CD4-positive, CD25-positive, alpha-beta regulatory T cell (primary cell): ENCODE results near the gene HERC5. TPM values are rescaled to one million over a fixed set of nuclear protein-coding genes. Genes with fewer than 3 reads are reported as not detected.
A peak's percentile ranks its signal among the peaks of the same experiment; 100 is the strongest.
"Not testable (repeated sequence)": the region's sequence is repeated elsewhere in the genome, so short reads cannot be mapped to it uniquely, and the experiment has no call there.

Source experiments
- ATAC-seq, 2 donors: fragments of 150-1000 bp; cut with Tn5 transposase; one replicate each; pipeline ENCODE4 v1.10.0; 2021; ENCODE audit warnings: low read depth in 2 of 2, moderate number of reproducible peaks in 2 of 2, moderate library complexity in 1 of 2
- DNase-seq, 3 donors: peaks; one replicate each; pipeline versions ENCODE4 v3.0.0 to v3.0.0-alpha.2; 2012 to 2022; ENCODE audit warnings: mixed read lengths in 1 of 3
- H3K27ac ChIP-seq: one replicate; pipeline ENCODE4 v1.7.0; 2013; ENCODE audit warnings: mild to moderate bottlenecking, low read length; ENCODE audit not compliant: insufficient read depth, poor library complexity, severe bottlenecking
- H3K27me3 ChIP-seq: one replicate; pipeline ENCODE4 v1.7.0; 2013; ENCODE audit warnings: low read length; ENCODE audit not compliant: control insufficient read depth, insufficient read depth
- H3K36me3 ChIP-seq: one replicate; pipeline ENCODE4 v1.7.0; 2013; ENCODE audit warnings: mild to moderate bottlenecking, low read length, moderate library complexity; ENCODE audit not compliant: control insufficient read depth, insufficient read depth
- H3K4me1 ChIP-seq: 2 replicates; pipeline ENCODE4 v1.7.0; 2013; ENCODE audit warnings: mild to moderate bottlenecking, low read length; ENCODE audit not compliant: insufficient read depth, control insufficient read depth, poor library complexity, severe bottlenecking
- H3K4me3 ChIP-seq: one replicate; pipeline ENCODE4 v1.7.0; 2013; ENCODE audit warnings: low read depth, mild to moderate bottlenecking, low read length, moderate library complexity
- H3K9me3 ChIP-seq, 2 experiments: 1 replicate in 1 of 2; 2 replicates in 1 of 2; pipeline ENCODE4 v1.7.0; 2013; ENCODE audit warnings: low read length in 2 of 2, mild to moderate bottlenecking in 1 of 2, moderate library complexity in 1 of 2; ENCODE audit not compliant: control insufficient read depth in 2 of 2
- H3K27ac Mint-ChIP-seq, 3 donors: one replicate each; pipeline ENCODE4 v1.8.0; 2020 to 2022; ENCODE audit warnings: mild to moderate bottlenecking in 3 of 3, mixed read lengths in 3 of 3, moderate library complexity in 2 of 3
- H3K27me3 Mint-ChIP-seq: one replicate; pipeline ENCODE4 v1.8.0; 2022; ENCODE audit warnings: mild to moderate bottlenecking, mixed read lengths
- H3K36me3 Mint-ChIP-seq: one replicate; pipeline ENCODE4 v1.8.0; 2020; ENCODE audit warnings: mixed read lengths
- H3K4me1 Mint-ChIP-seq, 4 donors: one replicate each; pipeline ENCODE4 v1.8.0; 2020 to 2022; ENCODE audit warnings: mixed read lengths in 4 of 4, mild to moderate bottlenecking in 1 of 4
- H3K4me3 Mint-ChIP-seq, 4 donors: one replicate each; pipeline ENCODE4 v1.8.0; 2020 to 2022; ENCODE audit warnings: mild to moderate bottlenecking in 4 of 4, mixed read lengths in 4 of 4, moderate library complexity in 3 of 4
- H3K9me3 Mint-ChIP-seq, 7 donors: one replicate each; pipeline ENCODE4 v1.8.0; 2020 to 2022; ENCODE audit warnings: mixed read lengths in 7 of 7, mild to moderate bottlenecking in 3 of 7, moderate library complexity in 2 of 7
- polyA plus RNA-seq, 4 donors: library from polyadenylated mRNA; unstranded; fragments of 300-500 nt; fragmentation: Illumina TruSeq; gene quantifications; one replicate each; pipeline ENCODE4 v1.2.3, GENCODE V29; 2021
- total RNA-seq: library from RNA; stranded (reverse); gene quantifications from one replicate; pipeline ENCODE4 v1.2.3, GENCODE V29; 2022

HERC5 gene
- total and polyA plus RNA-seq, 5 donors from 2014 or later: 24.6 to 33.9 (median 27.1) TPM

DNA sequence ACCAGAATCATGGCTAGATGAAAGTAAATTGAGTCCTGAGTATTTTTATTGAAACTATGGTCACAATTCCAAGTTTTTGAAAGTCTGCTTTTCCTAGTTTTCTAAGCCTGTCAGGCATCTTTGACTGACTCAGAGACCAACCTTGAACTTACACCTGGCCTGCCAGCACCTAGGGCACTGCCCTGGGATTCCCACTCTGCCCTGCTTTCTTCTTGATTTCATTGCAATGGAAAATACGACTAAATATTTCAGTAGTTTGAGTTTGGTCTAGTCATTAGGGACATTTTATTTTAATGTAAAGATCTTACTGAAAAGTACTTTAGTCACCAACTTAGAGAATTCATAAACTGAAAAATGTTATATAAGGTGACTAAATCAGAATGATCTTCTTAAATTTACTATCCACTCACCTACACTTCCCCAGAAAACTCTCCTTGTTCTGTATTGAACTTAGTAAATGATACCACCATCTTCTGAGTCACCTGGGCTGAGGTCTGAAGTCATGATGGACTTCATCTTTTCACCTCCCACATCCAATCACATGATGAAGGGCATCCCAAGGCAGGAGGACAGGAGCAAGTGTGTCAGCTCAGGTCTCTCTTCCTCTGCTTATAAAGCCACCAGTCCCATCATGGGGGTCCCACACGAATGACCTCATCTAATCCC lies 78.3 kb downstream of the HERC5 start:
- Mint-ChIP-seq H3K27me3 (peaks cover 4% of the 10 kb centered on the region), H3K4me3 (no peak overlapping the region), H3K36me3 (no peaks in the 10 kb centered on the region), H3K9me3 (no peaks in the 10 kb centered on the region), H3K4me1 (peaks cover 0 to 7% (median 5%) of the 10 kb centered on the region in 4 donors), H3K27ac (no peak overlapping the region)
- DNase-seq (no peak), ATAC-seq (no peak)
- Histone ChIP-seq H3K27me3 (no peaks in the 10 kb centered on the region), H3K4me3 (no peak overlapping the region), H3K36me3 (no peaks in the 10 kb centered on the region), H3K4me1 (no peaks in the 10 kb centered on the region), H3K27ac (no peak overlapping the region), H3K9me3 (no peaks in the 10 kb centered on the region)

DNA sequence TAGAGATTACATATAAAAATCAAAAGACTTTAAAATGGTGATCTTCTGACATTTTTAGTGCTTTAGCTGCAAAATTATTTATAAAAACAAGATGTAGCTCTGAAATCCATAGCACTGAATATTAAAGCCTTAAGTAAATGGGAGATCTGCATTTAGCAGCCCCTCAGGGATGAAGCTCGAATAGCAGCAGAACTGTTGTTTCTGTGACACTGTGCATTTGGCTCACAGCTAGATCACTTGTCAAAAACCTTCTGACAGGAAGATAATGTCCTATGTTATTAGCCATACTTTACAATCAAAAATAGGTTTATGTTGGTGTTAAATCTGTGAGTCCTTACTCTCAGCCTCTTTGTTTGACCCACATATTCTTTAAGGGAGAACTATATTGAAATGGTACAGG lies 80.8 kb downstream of the HERC5 start:
- Histone ChIP-seq H3K36me3 (no peaks in the 10 kb centered on the region), H3K27me3 (no peaks in the 10 kb centered on the region), H3K9me3 (no peaks in the 10 kb centered on the region), H3K27ac (no peak overlapping the region), H3K4me3 (no peak overlapping the region), H3K4me1 (no peaks in the 10 kb centered on the region)
- ATAC-seq (no peak), DNase-seq (no peak)
- H3K36me3 Mint-ChIP-seq: no peaks in the 10 kb centered on the region
- H3K9me3 Mint-ChIP-seq: no peaks in the 10 kb centered on the region
- H3K4me1 Mint-ChIP-seq: peaks cover 0 to 7% (median 5%) of the 10 kb centered on the region in 4 donors
- H3K27me3 Mint-ChIP-seq: peaks cover 4% of the 10 kb centered on the region
- no peak overlapping the region for H3K27ac Mint-ChIP-seq
- no peak overlapping the region for H3K4me3 Mint-ChIP-seq

- peak overlapping the region in 2 of 3 donors; percentile 7 to 44 for H3K27ac Mint-ChIP-seq
- not testable (repeated sequence) for H3K27ac ChIP-seq, ATAC-seq, H3K4me1 Mint-ChIP-seq, H3K4me1 ChIP-seq, H3K36me3 Mint-ChIP-seq, H3K27me3 Mint-ChIP-seq, H3K9me3 Mint-ChIP-seq, H3K36me3 ChIP-seq, H3K9me3 ChIP-seq, H3K4me3 ChIP-seq, H3K27me3 ChIP-seq, H3K4me3 Mint-ChIP-seq
- peak; percentile 55 to 71 (median 68) for DNase-seq
Measured at GRCh38 chr4:88539322-88540068, 82.6 kb downstream of the HERC5 start.

DNA sequence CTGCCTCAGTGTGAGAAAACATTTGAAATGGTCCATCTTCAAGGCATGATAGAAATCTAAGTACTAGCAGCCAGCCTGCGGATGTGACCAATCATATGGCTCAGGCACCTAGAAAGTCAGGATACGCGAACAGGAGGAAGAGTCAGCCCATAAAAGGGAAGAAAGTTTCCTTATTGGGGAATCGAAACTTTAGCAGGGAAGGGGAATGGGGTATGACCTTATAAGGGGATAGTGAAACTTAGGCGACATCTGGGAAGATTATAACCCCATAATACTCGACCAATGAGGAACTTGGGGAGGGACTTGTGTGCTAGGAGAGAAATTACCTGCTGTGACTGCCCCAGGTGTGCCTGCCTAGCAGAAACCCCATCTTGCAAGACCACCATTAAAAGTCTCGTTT lies 92.9 kb downstream of the HERC5 start:
- Histone ChIP-seq H3K27me3 (peaks cover 3% of the 10 kb centered on the region), H3K27ac (no peak overlapping the region), H3K4me1 (no peaks in the 10 kb centered on the region), H3K36me3 (no peaks in the 10 kb centered on the region), H3K9me3 (no peaks in the 10 kb centered on the region), H3K4me3 (no peak overlapping the region)
- ATAC-seq (no peak), DNase-seq (no peak)
- H3K4me3 Mint-ChIP-seq: no peak overlapping the region
- H3K9me3 Mint-ChIP-seq: peaks cover 0 to 4% (median 0%) of the 10 kb centered on the region in 7 donors
- peaks cover 14% of the 10 kb centered on the region for H3K27me3 Mint-ChIP-seq
- no peaks in the 10 kb centered on the region for H3K36me3 Mint-ChIP-seq
- H3K4me1 Mint-ChIP-seq: no peaks in the 10 kb centered on the region
- no peak overlapping the region for H3K27ac Mint-ChIP-seq

Other genes starting within 250 kb of the HERC5 start
- gene PPM1K, start 172.6 kb upstream of the HERC5 start, total RNA-seq: 84.1 TPM
- 10 to 100 TPM; 64.4 to 85.2 (median 77.2) TPM for gene PPM1K, start 172.6 kb upstream of the HERC5 start, polyA plus RNA-seq
- 21.5 TPM for gene HERC6, start 78.3 kb upstream of the HERC5 start, total RNA-seq
- gene HERC6, start 78.3 kb upstream of the HERC5 start, polyA plus RNA-seq: 10 to 100 TPM; 21.2 to 37.6 (median 26.6) TPM
- 42.6 TPM for gene PYURF, start 66.7 kb downstream of the HERC5 start, total RNA-seq
- 100 to 1,000 TPM; 261 to 276 (median 269) TPM for gene PYURF, start 66.7 kb downstream of the HERC5 start, polyA plus RNA-seq
- gene HERC3, start 135.4 kb downstream of the HERC5 start, total RNA-seq: 91.4 TPM
- gene HERC3, start 135.4 kb downstream of the HERC5 start, polyA plus RNA-seq: 10 to 100 TPM; 35.4 to 60.2 (median 49.7) TPM
- gene NAP1L5, start 240.7 kb downstream of the HERC5 start, total RNA-seq: 9.0 TPM
- gene NAP1L5, start 240.7 kb downstream of the HERC5 start, polyA plus RNA-seq: 1 to 10 TPM; 1.8 to 3.4 (median 2.3) TPM